Chondrocyte (in vitro differentiated cells): Measurements from ENCODE around the gene ETV3. TPM values are rescaled to one million over a fixed set of nuclear protein-coding genes. Genes with fewer than 3 reads are reported as not detected.
A peak's percentile ranks its signal among the peaks of the same experiment; 100 is the strongest.

Experiments
- DNase-seq: peaks from one replicate; pipeline ENCODE4 v3.0.0; 2021; ENCODE audit warnings: mixed read lengths, low spot score
- H3K27ac Mint-ChIP-seq: one replicate; pipeline ENCODE4 v1.8.0; 2021; ENCODE audit warnings: mild to moderate bottlenecking, moderate library complexity, mixed read lengths; ENCODE audit not compliant: unreplicated experiment
- H3K27me3 Mint-ChIP-seq: 2 replicates; pipeline ENCODE4 v1.8.0; 2021; ENCODE audit warnings: low read depth, mixed read lengths
- H3K36me3 Mint-ChIP-seq: 2 replicates; pipeline ENCODE4 v1.8.0; 2021; ENCODE audit warnings: low read depth, mixed read lengths
- H3K4me1 Mint-ChIP-seq: 2 replicates; pipeline ENCODE4 v1.8.0; 2021; ENCODE audit warnings: low read depth, mild to moderate bottlenecking, mixed read lengths
- H3K4me3 Mint-ChIP-seq: one replicate; pipeline ENCODE4 v1.8.0; 2021; ENCODE audit warnings: mild to moderate bottlenecking, moderate library complexity, mixed read lengths; ENCODE audit not compliant: unreplicated experiment
- H3K9me3 Mint-ChIP-seq: 2 replicates; pipeline ENCODE4 v1.8.0; 2021; ENCODE audit warnings: low read depth, mixed read lengths
- CTCF ChIP-seq: fragments of 200-600 bp; sonication (generic); IDR thresholded peaks from 2 replicates; pipeline ENCODE4 v1.5.0; 2021; ENCODE audit warnings: antibody characterized with exemption, mild to moderate bottlenecking, moderate library complexity
- total RNA-seq: library from RNA; stranded (reverse); gene quantifications from 3 replicates; pipeline ENCODE4 v1.2.1, GENCODE V29; 2021

ETV3 gene
- total RNA-seq, 1 donor from 2014 or later, result 23.4 TPM

DNA sequence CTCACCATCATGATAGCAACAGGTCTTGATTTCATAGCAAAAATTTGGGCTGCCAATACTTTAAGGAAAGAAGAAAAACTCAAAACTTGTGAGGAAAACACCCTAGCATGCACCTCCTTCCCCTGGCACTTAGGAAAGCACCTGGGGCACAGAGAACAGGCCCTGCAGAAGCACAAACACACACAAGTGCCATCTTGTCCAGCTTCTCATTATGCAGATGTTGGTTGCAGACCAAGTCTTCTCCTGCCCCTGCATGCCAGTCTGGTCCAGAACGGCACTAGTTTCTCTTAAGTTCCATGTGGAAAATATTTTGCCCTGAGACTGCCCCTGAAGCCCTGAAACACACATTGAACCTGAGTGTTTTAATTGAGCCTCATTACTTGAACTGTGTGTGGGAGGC is 6.3 kb upstream of the ETV3 start:
- H3K27me3 Mint-ChIP-seq, result no peaks in the 10 kb centered on the region
- H3K9me3 Mint-ChIP-seq, result no peaks in the 10 kb centered on the region
- H3K4me3 Mint-ChIP-seq, result no peak overlapping the region
- H3K4me1 Mint-ChIP-seq, result peaks cover 19% of the 10 kb centered on the region
- TF ChIP-seq CTCF, result no peak
- DNase-seq, result no peak
- no peaks in the 10 kb centered on the region for H3K36me3 Mint-ChIP-seq
- H3K27ac Mint-ChIP-seq, result no peak overlapping the region

GRCh38 chr1:157142765-157143423 is 4.7 kb upstream of the ETV3 start:
- Mint-ChIP-seq H3K27me3 (no peaks in the 10 kb centered on the region), H3K36me3 (no peaks in the 10 kb centered on the region), H3K4me1 (peaks cover 15% of the 10 kb centered on the region), H3K9me3 (no peaks in the 10 kb centered on the region), H3K27ac (no peak overlapping the region), H3K4me3 (no peak overlapping the region)
- no peak for TF ChIP-seq CTCF
- DNase-seq, result no peak

DNA sequence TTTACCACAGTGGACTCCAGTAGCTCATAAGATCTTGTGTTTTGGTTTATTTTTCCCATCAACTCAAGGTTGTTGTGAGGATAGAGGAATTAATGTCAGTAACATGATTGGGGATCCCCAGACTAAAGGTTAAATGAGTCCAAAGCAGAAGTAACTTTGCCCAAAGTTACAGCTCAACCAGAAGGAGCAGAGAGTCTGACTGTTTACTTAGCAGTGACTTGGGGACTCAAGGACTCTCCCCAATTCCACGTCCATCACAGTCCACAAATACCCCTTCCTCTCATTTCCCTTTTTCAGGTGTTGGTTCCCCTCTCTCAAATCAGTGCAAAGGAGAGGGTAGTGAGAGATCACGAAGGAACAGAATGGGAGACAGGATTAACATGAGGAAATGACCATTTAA is 4.0 kb upstream of the ETV3 start:
- no peak overlapping the region for H3K27ac Mint-ChIP-seq

DNA sequence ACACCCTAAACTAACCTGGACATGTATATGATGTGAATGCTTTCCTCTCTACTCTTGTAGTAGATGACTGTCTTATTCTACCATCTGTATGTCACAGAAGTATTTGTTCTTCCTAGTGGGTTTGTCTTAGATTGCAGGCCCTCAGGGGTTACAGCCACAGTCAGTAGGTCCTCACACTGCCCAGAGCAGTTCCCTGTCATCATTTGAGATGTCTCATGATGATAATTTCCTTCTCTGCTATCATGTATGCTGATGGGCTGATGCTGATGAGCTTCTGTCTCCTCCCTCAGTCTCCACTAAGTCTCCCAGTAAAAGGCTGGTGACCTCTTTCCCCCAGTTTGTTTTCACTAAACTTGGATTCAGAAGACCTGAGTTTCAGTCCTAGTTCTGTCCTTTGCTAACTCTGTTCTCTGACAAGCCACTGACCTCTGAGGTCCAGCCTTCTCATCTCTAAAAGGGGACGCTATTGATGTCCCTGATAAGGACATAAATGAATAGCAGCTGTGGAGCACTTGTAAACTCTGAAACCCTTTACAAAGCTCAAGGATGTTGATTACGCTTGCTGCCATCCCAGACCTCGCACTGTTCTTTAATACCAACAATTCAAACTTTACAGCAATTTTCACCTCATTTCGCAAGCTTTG is 3.1 kb upstream of the ETV3 start:
- H3K4me1 Mint-ChIP-seq, result peaks cover 21% of the 10 kb centered on the region
- no peak overlapping the region for H3K4me3 Mint-ChIP-seq
- peak overlapping the region; percentile 34 for H3K27ac Mint-ChIP-seq
- no peaks in the 10 kb centered on the region for H3K27me3 Mint-ChIP-seq
- DNase-seq, result no peak
- TF ChIP-seq CTCF, result no peak
- H3K36me3 Mint-ChIP-seq, result no peaks in the 10 kb centered on the region
- no peaks in the 10 kb centered on the region for H3K9me3 Mint-ChIP-seq

More for the DNA sequence above, 4.0 kb upstream of the ETV3 start:
- no peak for DNase-seq
- H3K4me1 Mint-ChIP-seq, result peaks cover 14% of the 10 kb centered on the region
- H3K4me3 Mint-ChIP-seq, result no peak overlapping the region
- no peaks in the 10 kb centered on the region for H3K9me3 Mint-ChIP-seq
- H3K27me3 Mint-ChIP-seq, result no peaks in the 10 kb centered on the region
- TF ChIP-seq CTCF, result no peak
- H3K36me3 Mint-ChIP-seq, result no peaks in the 10 kb centered on the region

GRCh38 chr1:157140063-157140588 is 1.9 kb upstream of the ETV3 start:
- Mint-ChIP-seq H3K27ac (no peak overlapping the region), H3K27me3 (no peaks in the 10 kb centered on the region), H3K9me3 (no peaks in the 10 kb centered on the region), H3K36me3 (peaks cover 7% of the 10 kb centered on the region), H3K4me1 (peaks cover 32% of the 10 kb centered on the region), H3K4me3 (no peak overlapping the region)
- DNase-seq, result no peak
- no peak for TF ChIP-seq CTCF
